Keratinocyte (primary cell): ENCODE data around the gene PCMTD2. TPM values are rescaled to one million over a fixed set of nuclear protein-coding genes. Genes with fewer than 3 reads are reported as not detected.

Source experiments
- DNase-seq: peaks from one replicate; pipeline ENCODE4 v3.0.0-alpha.2; 2011; ENCODE audit warnings: low read depth, missing footprints, low spot score
- FAIRE-seq: peaks from 2 replicates; lab custom pipeline; 2011; peaks lifted over from hg19 to GRCh38; lab: Jason Lieb, UNC
- H2AFZ ChIP-seq: 2 replicates; pipeline ENCODE4 v1.6.0; 2012; ENCODE audit warnings: low read length, control low read depth, inconsistent platforms; ENCODE audit not compliant: control insufficient read depth
- H3K27ac ChIP-seq: 2 replicates; pipeline ENCODE4 v1.5.1; 2011; ENCODE audit warnings: low read length; ENCODE audit not compliant: control insufficient read depth, insufficient read depth
- H3K27me3 ChIP-seq: 3 replicates; pipeline ENCODE4 v1.6.0; 2011; ENCODE audit warnings: low read length; ENCODE audit not compliant: control insufficient read depth, insufficient read depth; ENCODE audit errors: extremely low read depth
- H3K36me3 ChIP-seq, 2 experiments: 2 replicates in 1 of 2; 3 replicates in 1 of 2; pipeline ENCODE4 v1.5.1; 2011; ENCODE audit warnings: low read length in 2 of 2, mild to moderate bottlenecking in 1 of 2; ENCODE audit not compliant: control insufficient read depth in 2 of 2, insufficient read depth in 2 of 2; ENCODE audit errors: extremely low read depth in 1 of 2
- H3K4me1 ChIP-seq: 3 replicates; pipeline ENCODE4 v1.5.1; 2011; ENCODE audit warnings: low read length; ENCODE audit not compliant: control insufficient read depth, insufficient read depth; ENCODE audit errors: extremely low read depth
- H3K4me2 ChIP-seq: 3 replicates; pipeline ENCODE4 v1.6.0; 2011; ENCODE audit warnings: low read depth, low read length; ENCODE audit not compliant: control insufficient read depth, insufficient read depth; ENCODE audit errors: extremely low read depth
- H3K4me3 ChIP-seq, 3 experiments: fragments of 200-600 bp in 1 of 3; sonication (generic) in 1 of 3; 2 replicates in 2 of 3; 3 replicates in 1 of 3; pipeline ENCODE4 v1.5.1; 2011 to 2016; ENCODE audit warnings: low read length in 3 of 3, mild to moderate bottlenecking in 3 of 3, control low read depth in 2 of 3, inconsistent platforms in 1 of 3, low read depth in 1 of 3, mixed read lengths in 1 of 3, mixed run types in 1 of 3, moderate library complexity in 1 of 3; ENCODE audit not compliant: control insufficient read depth in 2 of 3, insufficient read depth in 2 of 3; ENCODE audit errors: extremely low read depth in 1 of 3
- H3K79me2 ChIP-seq: 2 replicates; pipeline ENCODE4 v1.6.0; 2012; ENCODE audit warnings: low read length; ENCODE audit not compliant: control insufficient read depth, insufficient read depth
- H3K9ac ChIP-seq: 3 replicates; pipeline ENCODE4 v1.6.0; 2011; ENCODE audit warnings: low read length; ENCODE audit not compliant: control insufficient read depth, insufficient read depth; ENCODE audit errors: extremely low read depth
- H3K9me1 ChIP-seq: 3 replicates; pipeline ENCODE4 v1.6.0; 2011; ENCODE audit warnings: low read length; ENCODE audit not compliant: control insufficient read depth, insufficient read depth; ENCODE audit errors: extremely low read depth
- H3K9me3 ChIP-seq: 2 replicates; pipeline ENCODE4 v1.5.1; 2012; ENCODE audit warnings: low read depth, low read length; ENCODE audit not compliant: control insufficient read depth
- H4K20me1 ChIP-seq: 3 replicates; pipeline ENCODE4 v1.6.0; 2011; ENCODE audit warnings: low read length; ENCODE audit not compliant: control insufficient read depth, insufficient read depth; ENCODE audit errors: extremely low read depth
- CTCF ChIP-seq, 3 experiments: IDR thresholded peaks in 1 of 3; conservative IDR thresholded peaks in 1 of 3; optimal IDR thresholded peaks in 1 of 3; 2 replicates in 2 of 3; 3 replicates in 1 of 3; pipeline versions ENCODE3 to v1.5.1; 2011; ENCODE audit warnings: low read length in 3 of 3, mild to moderate bottlenecking in 3 of 3, moderate library complexity in 2 of 3, control low read depth in 1 of 3, inconsistent platforms in 1 of 3; ENCODE audit not compliant: insufficient read depth in 2 of 3; ENCODE audit errors: extremely low read depth in 1 of 3
- EZH2 ChIP-seq: IDR thresholded peaks from one replicate; pipeline ENCODE4 v1.6.1; 2012; ENCODE audit warnings: inconsistent platforms, mild to moderate bottlenecking, low read length, moderate library complexity
- dilution Hi-C: fragments of 300-500 bp; cut with MboI; formaldehyde crosslinking; loops from one replicate; pipeline ENCODE4 v1.7.0; 2020; ENCODE audit warnings: low sequenced_read_pairs; ENCODE audit not compliant: extremely low pct_ligation_motif_present
- polyA plus RNA-seq, 5 experiments: library from polyadenylated mRNA; depleted of rRNA in 3 of 5; stranded (reverse) in 3 of 5; stranded (forward) in 1 of 5; unstranded in 1 of 5; fragments of >200 nt; gene quantifications; 1 replicate in 1 of 5; 2 replicates in 3 of 5; 3 replicates in 1 of 5; pipeline versions ENCODE4 v1.2.1 to v1.2.3, GENCODE V29; 2011 to 2012; ENCODE audit warnings: missing spikeins in 2 of 5, low read depth in 1 of 5, low replicate concordance in 1 of 5

Gene PCMTD2
- polyA plus RNA-seq, 1 donor (not counting 4 experiments of a cell fraction or from before 2014, with no cell fraction given): 25.8 TPM

GRCh38 chr20:64258071-64258823, 2.7 kb downstream of the PCMTD2 start:
- DNase-seq: no peak
- no peak for FAIRE-seq
- no peak overlapping the region for H2AFZ ChIP-seq
- no peak overlapping the region for H3K27ac ChIP-seq
- peaks cover 0 to 8% of the 10 kb centered on the region in 2 experiments for H3K36me3 ChIP-seq
- TF ChIP-seq CTCF (optimal IDR thresholded peaks at IDR 0.05 in 1 of 3, IDR thresholded peaks at IDR 0.05 in 1 of 3, conservative IDR thresholded peaks at IDR 0.05 in 1 of 3; ENCODE audit: extremely low read depth in 1 of 3, insufficient read depth in 2 of 3, low read length in 3 of 3) (no peak), EZH2 (no peak)
- no peaks in the 10 kb centered on the region for H3K9me1 ChIP-seq
- H3K79me2 ChIP-seq: peaks cover 6% of the 10 kb centered on the region
- peaks cover 9% of the 10 kb centered on the region for H3K4me1 ChIP-seq
- H3K9ac ChIP-seq: no peak overlapping the region
- H4K20me1 ChIP-seq: no peaks in the 10 kb centered on the region
- no peaks in the 10 kb centered on the region for H3K27me3 ChIP-seq
- H3K4me2 ChIP-seq: no peak overlapping the region
- no peak overlapping the region for H3K4me3 ChIP-seq
- dilution Hi-C loops: no loop called here
- H3K9me3 ChIP-seq: no peaks in the 10 kb centered on the region

GRCh38 chr20:64260239-64260638, 4.7 kb downstream of the PCMTD2 start:
- Histone ChIP-seq H3K27me3 (no peaks in the 10 kb centered on the region), H3K4me2 (no peak overlapping the region), H3K79me2 (peaks cover 6% of the 10 kb centered on the region), H3K4me3 (no peak overlapping the region), H3K4me1 (peaks cover 5% of the 10 kb centered on the region), H3K9me3 (no peaks in the 10 kb centered on the region), H3K9me1 (no peaks in the 10 kb centered on the region), H3K36me3 (peaks cover 0 to 8% of the 10 kb centered on the region in 2 experiments), H3K9ac (no peak overlapping the region), H2AFZ (no peak overlapping the region), H4K20me1 (no peaks in the 10 kb centered on the region), H3K27ac (no peak overlapping the region)
- TF ChIP-seq EZH2 (no peak), CTCF (optimal IDR thresholded peaks at IDR 0.05 in 1 of 3, IDR thresholded peaks at IDR 0.05 in 1 of 3, conservative IDR thresholded peaks at IDR 0.05 in 1 of 3; ENCODE audit: extremely low read depth in 1 of 3, insufficient read depth in 2 of 3, low read length in 3 of 3) (no peak)
- FAIRE-seq (no peak), DNase-seq (no peak)
- dilution Hi-C loops: no loop called here
